ENCODE results near the gene PSMB9. TPM values are rescaled to one million over a fixed set of nuclear protein-coding genes. Genes with fewer than 3 reads are reported as not detected.
"Not testable (repeated sequence)": the region's sequence is repeated elsewhere in the genome, so short reads cannot be mapped to it uniquely, and the experiment has no call there.

Gene PSMB9
- 219 TPM for total RNA-seq (2013)
- 100 to 1,000 TPM; 204 to 405 (median 350) TPM for polyA plus RNA-seq
- polyA minus RNA-seq = 77.2 and 176 TPM in 2 replicates
- 4.4 to 39.8 (median 23.6) reads per million in 11 experiments for total RNA-seq

- peak within 1 kb of the TSS; percentile 79 to 99 (median 98) for H3K4me3 ChIP-seq (replicated peaks in 1 of 3; ENCODE audit: low read depth in 2 of 3, low read length in 3 of 3)
- peaks cover 65% of the 10 kb centered on the region for H3K4me1 Mint-ChIP-seq
- 1% methylated on average over 64 of the region's 68 CpGs for WGBS (ENCODE audit: insufficient coverage)
- peak within 1 kb of the TSS; percentile 97 to 100 (median 99) for H3K27ac Mint-ChIP-seq
- H3K27me3 ChIP-seq (ENCODE audit: control insufficient read depth in 2 of 2, insufficient read depth in 2 of 2, low read length in 2 of 2) = no peaks in the 10 kb centered on the region
- no peaks in the 10 kb centered on the region for H3K9me3 ChIP-seq (replicated peaks in 1 of 2; ENCODE audit: control insufficient read depth in 1 of 2, insufficient read depth in 1 of 2, low read length in 2 of 2)
- intact Hi-C loops (cut with micrococcal nuclease) = loop anchor here (1.0 to 2.0 kb wide), 4 partner anchors 8 to 15 kb away; partner anchors contain the start of genes PSMB8 (in 1 of the 2) and TAP2 (in 1 of the 2)
- H3K27ac ChIP-seq (ENCODE audit: low read depth in 1 of 2, low read length in 2 of 2) = peak within 1 kb of the TSS; percentile 93 to 99
- TF ChIP-seq CTCF (IDR thresholded peaks at IDR 0.05) = peak; percentile 85
- H3K79me2 ChIP-seq (ENCODE audit: insufficient read depth, low read length) = peaks cover 78% of the 10 kb centered on the region
- H3K36me3 Mint-ChIP-seq = peaks cover 59 to 63% of the 10 kb centered on the region in 2 donors
- H3K4me2 ChIP-seq (replicated peaks; ENCODE audit: extremely low read depth, low read length, poor library complexity, severe bottlenecking) = peak within 1 kb of the TSS; percentile 96
- peak within 1 kb of the TSS; percentile 92 for H3K9ac ChIP-seq (ENCODE audit: insufficient read depth, low read length, poor library complexity, severe bottlenecking)
- peaks cover 44 to 58% of the 10 kb centered on the region in 2 donors for H3K4me1 ChIP-seq (ENCODE audit: control insufficient read depth in 1 of 2, insufficient read depth in 2 of 2, low read length in 2 of 2)
- H2AFZ ChIP-seq (ENCODE audit: insufficient read depth, low read depth, low read length, poor library complexity, severe bottlenecking) = peak within 1 kb of the TSS; percentile 80
- peak within 1 kb of the TSS; percentile 99 to 100 for H3K4me3 Mint-ChIP-seq
- peaks cover 55% of the 10 kb centered on the region for H4K20me1 ChIP-seq (ENCODE audit: insufficient read depth, low read length)
- H3K27me3 Mint-ChIP-seq (ENCODE audit: low read depth in 3 of 3) = peaks cover 0 to 5% (median 1%) of the 10 kb centered on the region in 3 donors
- peak; percentile 94 to 95 (median 94) for DNase-seq
- H3K9me3 Mint-ChIP-seq = peaks cover 0 to 5% (median 2%) of the 10 kb centered on the region in 7 donors
- H3K36me3 ChIP-seq (replicated peaks in 1 of 2; ENCODE audit: control insufficient read depth in 1 of 2, insufficient read depth in 2 of 2, low read length in 2 of 2) = peaks cover 46 to 67% of the 10 kb centered on the region in 2 donors
Measured at GRCh38 chr6:32853541-32854375, at the start of gene PSMB9, which contains the start of gene TAP1. TSS of gene PSMB9 (plus strand) at chr6:32854192. CDS start at chr6:32854230, 38 bp downstream. TSS of gene TAP1 (minus strand) at chr6:32853704. CDS start at chr6:32853636, 68 bp downstream.

- not testable (repeated sequence) for H3K27ac Mint-ChIP-seq; H3K36me3 ChIP-seq (replicated peaks in 1 of 2; ENCODE audit: control insufficient read depth in 1 of 2, insufficient read depth in 2 of 2, low read length in 2 of 2)
Measured at GRCh38 chr6:32805404-32805803, 48.6 kb upstream of the PSMB9 start.

More at GRCh38 chr6:32805404-32805803, 48.6 kb upstream of the PSMB9 start:
- H3K4me1 ChIP-seq (ENCODE audit: control insufficient read depth in 1 of 2, insufficient read depth in 2 of 2, low read length in 2 of 2); H3K27ac ChIP-seq (ENCODE audit: low read depth in 1 of 2, low read length in 2 of 2); H3K9me3 Mint-ChIP-seq; DNase-seq; H2AFZ ChIP-seq (ENCODE audit: insufficient read depth, low read depth, low read length, poor library complexity, severe bottlenecking); H3K9ac ChIP-seq (ENCODE audit: insufficient read depth, low read length, poor library complexity, severe bottlenecking); intact Hi-C loops (cut with micrococcal nuclease); H3K4me3 ChIP-seq (replicated peaks in 1 of 3; ENCODE audit: low read depth in 2 of 3, low read length in 3 of 3); H3K27me3 ChIP-seq (ENCODE audit: control insufficient read depth in 2 of 2, insufficient read depth in 2 of 2, low read length in 2 of 2); H3K4me3 Mint-ChIP-seq; H3K4me2 ChIP-seq (replicated peaks; ENCODE audit: extremely low read depth, low read length, poor library complexity, severe bottlenecking); H3K4me1 Mint-ChIP-seq; H3K9me3 ChIP-seq (replicated peaks in 1 of 2; ENCODE audit: control insufficient read depth in 1 of 2, insufficient read depth in 1 of 2, low read length in 2 of 2); H3K79me2 ChIP-seq (ENCODE audit: insufficient read depth, low read length); H4K20me1 ChIP-seq (ENCODE audit: insufficient read depth, low read length); H3K36me3 Mint-ChIP-seq: not testable (repeated sequence)
- H3K27me3 Mint-ChIP-seq (ENCODE audit: low read depth in 3 of 3) = peaks cover 9 to 19% (median 14%) of the 10 kb centered on the region in 3 donors
